NCI-H2029 (cell line): Measurements from ENCODE around the gene EXPH5.
"Not testable (repeated sequence)": the region's sequence is repeated elsewhere in the genome, so short reads cannot be mapped to it uniquely, and the experiment has no call there.

Experiments used
- DNase-seq: peaks from one replicate; lab custom pipeline; 2025; lab: John Stamatoyannopoulos, UW

The EXPH5 gene

DNA sequence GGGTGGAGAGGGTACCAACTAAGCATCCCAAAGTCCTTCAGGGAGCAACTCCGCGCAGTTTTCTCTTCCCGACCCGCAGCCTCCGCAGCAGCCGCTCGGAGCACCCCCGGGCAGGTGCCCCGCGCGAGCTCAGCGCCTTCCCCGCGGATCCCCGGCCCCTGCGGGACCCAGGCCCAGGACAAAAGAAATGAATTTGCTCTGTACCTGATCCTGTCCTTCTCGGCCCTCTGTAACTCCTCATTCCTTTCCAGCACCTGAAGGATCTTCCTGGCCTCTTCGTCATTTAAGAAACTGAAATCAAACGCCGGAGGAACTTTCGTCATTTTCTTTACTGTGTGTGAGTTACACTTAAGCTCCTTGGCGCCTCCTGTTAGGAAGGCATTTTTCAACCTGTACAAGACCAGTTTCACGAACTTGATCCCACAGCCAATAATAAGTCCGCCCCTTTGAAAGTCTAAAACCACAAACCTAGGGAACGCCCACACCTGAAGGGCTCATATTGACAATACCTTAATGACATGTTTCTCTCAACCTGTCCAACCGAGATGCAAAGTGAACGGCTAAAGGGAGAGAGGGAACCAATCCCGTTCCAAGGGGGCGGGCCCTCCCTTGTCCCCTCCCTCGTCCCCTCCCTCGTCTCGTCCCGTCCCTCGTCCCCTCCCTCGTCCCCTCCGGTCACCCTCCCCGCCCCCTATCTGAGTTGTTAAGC is at the start of gene EXPH5:
Gene EXPH5 (minus strand): TSS at position 555 of the 709 bp plus-strand sequence. CDS start 232 bp downstream, at position 323.
- DNase-seq: peak; percentile 98

DNA sequence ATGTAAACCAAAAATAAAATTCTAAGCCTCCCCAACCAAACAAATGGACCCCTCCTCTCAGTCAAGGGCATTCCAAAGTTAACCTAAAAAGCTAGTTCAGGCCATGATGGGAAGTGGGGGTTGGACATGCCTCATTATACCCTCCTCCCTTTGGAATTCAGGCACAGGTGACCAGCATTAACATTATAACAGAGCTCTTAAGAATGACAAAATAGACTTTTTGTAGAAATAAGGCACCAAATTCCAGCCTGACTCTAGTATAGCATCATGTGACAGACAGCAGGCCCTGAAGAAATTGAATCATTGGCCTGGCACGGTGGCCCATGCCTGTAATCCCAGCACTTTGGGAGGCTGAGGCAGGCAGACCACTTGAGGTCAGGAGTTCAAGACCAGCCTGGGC is 48.2 kb upstream of the EXPH5 start:
- DNase-seq: not testable (repeated sequence)

DNA sequence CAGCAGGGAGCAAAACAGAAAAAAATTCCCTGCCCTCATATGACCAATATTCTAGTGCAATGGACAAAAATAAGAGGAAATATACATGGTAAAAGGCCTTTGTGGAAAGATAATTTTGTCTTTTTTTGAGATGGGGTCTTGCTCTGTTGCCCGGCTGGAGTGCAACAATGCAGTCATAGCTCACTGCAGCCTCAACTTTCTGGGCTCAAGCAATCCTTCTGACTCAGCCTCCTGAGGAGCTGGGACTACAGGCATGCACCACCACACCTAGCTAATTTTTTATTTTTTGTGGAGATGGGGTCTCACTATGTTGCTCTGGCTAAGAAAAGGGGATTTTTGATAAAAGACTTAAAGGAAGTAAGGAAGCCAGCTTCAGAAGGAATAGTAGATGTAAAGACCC is 45.6 kb upstream of the EXPH5 start:
- no peak for DNase-seq

DNA sequence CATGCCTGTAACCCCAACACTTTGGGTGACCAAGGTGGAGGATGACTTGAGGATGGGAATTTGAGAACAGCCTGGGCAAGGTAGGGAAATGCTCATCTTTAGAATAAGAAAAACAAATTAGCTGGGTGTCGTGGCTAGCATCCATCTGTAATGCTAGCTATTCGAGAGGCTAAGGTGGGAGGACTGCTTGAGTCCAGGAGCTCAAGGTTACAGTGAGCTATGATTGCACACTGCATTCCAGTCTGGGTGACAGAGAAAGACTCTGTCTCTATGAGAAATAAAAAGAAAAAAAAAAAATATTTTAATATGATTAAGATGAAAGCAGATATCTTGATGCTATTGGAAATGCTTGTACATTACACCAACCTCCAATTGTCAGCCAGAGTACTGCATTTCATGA is 42.7 kb upstream of the EXPH5 start:
- DNase-seq: no peak

DNA sequence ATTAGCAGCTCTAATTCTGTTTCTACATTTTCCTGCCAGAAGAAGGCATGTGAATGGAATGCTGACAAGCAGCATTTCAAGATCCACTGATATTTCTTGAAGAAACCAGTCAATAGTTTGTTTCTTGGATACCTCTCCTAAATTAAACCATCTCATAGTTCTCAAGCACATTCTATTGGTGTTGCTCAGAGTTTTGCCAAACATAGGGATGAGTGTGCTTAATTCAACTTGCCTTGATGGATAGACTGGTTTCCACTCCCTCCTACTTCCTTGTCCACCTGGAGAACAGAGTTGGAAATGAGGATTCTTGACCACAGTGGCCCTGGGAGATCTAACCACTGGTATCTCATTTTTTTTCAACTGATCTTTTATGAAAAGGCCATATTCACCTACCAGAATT is 41.5 kb upstream of the EXPH5 start:
- DNase-seq: no peak

DNA sequence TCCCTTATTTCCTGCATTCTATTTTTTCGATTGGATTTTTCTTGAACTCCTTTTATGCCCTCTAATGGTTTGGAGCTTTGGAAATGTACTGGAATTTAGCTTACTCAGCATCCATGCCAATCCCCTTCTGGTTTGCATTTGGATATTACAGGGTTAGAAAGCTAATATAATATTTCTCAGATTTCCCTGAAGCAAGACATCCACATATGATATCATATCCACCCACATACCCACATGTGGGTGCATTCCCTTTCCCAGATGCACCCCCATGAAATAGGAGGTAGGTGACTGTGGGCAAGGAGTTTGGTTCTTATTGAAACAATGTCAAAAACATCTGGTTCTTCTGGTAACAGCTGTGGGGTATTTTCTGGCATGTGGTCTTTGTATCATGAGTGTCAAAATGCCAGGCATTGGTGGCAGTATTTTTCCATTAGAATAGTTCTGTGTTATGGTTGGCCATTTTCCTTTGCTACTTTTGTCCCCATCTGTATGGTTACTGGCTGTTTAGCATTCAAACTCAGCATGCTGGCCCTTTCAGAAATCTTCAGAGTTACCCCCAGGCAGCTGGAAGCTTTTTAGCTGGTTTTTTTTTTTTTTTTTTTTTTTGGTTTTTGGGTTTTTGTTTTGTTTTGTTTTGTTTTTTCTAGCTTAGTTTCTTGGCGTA is 38.6 kb upstream of the EXPH5 start:
- DNase-seq: no peak

- no peak for DNase-seq
Observed at GRCh38 chr11:108629274-108629673, 35.7 kb upstream of the EXPH5 start.

GRCh38 chr11:108628812-108629211 is 35.2 kb upstream of the EXPH5 start:
- no peak for DNase-seq

- no peak for DNase-seq
Observed at GRCh38 chr11:108628326-108628725, 34.8 kb upstream of the EXPH5 start.

DNA sequence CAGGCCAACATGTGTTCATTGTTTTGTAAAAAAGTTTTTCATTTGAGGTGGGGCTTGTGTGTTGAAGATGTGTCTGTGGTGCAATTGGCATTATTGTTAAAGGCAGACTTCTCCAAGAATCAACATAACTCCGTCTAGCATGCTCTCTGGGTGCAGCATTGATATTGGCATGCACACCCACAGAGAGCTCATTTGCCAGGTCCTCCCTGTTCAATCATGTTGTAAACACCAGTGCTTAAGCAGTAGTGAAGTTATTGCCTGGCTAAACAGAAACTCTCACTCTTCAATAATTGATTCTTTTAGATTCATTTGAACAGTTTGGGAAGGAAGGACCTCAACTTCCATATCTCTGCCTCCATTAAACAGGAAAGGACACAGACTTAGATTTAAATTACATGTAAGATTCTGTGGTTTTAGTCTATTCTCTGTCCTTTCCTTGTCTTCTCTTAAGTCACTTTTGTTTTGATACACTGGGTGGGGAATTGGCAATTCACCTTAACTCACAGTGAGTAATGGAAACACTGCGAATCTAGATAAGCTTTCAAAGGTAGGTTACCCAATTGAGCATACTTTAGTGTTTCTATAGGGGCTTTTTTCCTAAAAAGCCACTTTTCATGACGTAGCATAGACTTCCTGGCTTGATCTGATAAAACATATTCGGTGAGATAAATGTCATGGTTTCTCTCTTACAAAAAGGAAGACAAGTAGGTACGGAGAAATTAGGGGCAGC is 30.8 kb upstream of the EXPH5 start:
- no peak for DNase-seq

DNA sequence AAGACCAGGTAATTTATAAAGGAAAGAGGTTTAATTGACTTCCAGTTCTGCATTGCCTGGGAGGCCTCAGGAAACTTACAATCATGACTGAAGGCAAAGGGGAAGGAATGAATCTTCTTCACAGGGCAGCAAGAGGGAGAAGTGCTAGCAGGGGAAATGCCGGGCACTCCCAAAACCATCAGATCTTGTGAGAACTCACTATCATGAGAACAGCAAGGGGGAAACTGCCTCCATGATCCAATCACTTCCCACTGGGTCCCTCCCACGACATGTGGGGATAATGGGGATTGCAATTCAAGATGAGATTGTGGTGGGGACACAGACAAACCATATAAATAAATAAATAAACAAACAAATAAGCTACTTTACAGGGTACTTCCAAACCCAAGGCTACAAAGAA is 28.8 kb upstream of the EXPH5 start:
- DNase-seq: no peak

- DNase-seq: no peak
Observed at GRCh38 chr11:108620958-108621772, 27.6 kb upstream of the EXPH5 start.

DNA sequence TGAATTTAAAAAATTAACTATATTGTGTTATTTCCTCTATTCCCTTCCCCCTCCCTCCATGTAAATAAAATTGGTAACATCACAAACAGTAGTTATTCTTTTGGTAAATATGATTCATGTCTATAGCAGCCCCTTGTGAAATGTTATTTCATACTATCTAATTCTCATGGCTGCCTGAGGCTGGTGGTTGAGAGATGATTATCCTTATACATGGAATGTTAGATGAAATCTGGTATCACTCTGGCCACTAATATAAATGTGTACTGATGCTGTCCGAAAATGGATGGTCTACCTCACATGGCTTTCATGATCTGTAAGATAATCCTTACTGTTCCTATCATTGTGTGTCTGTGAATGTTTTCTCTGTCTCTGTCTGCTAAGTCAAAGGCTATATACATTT is 25.0 kb upstream of the EXPH5 start:
- no peak for DNase-seq

DNA sequence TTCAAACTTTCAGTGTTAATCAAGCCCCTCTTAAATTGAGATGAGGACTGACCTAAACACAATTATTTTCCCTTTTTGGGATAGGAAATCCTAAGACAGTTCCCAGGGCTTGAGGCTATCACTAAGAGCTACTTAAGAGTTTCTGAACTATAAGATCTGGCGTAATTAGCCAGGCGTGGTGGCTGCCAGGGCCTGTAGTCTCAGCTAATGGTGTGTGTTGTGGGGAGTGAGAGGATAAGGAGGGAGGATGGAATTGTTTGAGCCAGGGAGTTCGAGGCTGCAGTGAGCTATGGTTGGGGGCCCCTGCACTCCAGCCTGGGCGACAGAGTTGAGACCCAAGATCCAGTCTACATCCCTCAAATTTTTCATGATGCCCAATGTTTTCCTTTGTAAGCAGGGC is 23.5 kb upstream of the EXPH5 start:
- no peak for DNase-seq

GRCh38 chr11:108616549-108616948 is 23.0 kb upstream of the EXPH5 start:
- DNase-seq: no peak

- no peak for DNase-seq
Observed at GRCh38 chr11:108614086-108614485, 20.5 kb upstream of the EXPH5 start.

- DNase-seq: no peak
Observed at GRCh38 chr11:108609682-108610081, 16.1 kb upstream of the EXPH5 start.

- no peak for DNase-seq
Observed at GRCh38 chr11:108608548-108608947, 15.0 kb upstream of the EXPH5 start.

GRCh38 chr11:108606495-108607160 is 13.1 kb upstream of the EXPH5 start:
- no peak for DNase-seq

- no peak for DNase-seq
Observed at GRCh38 chr11:108606070-108606469, 12.5 kb upstream of the EXPH5 start.

GRCh38 chr11:108602818-108603217 is 9.2 kb upstream of the EXPH5 start:
- DNase-seq: not testable (repeated sequence)

- no peak for DNase-seq
Observed at GRCh38 chr11:108601150-108601549, 7.6 kb upstream of the EXPH5 start.
